ENCODE results near the gene NOL3. TPM values are rescaled to one million over a fixed set of nuclear protein-coding genes. Genes with fewer than 3 reads are reported as not detected.

Gene NOL3
- total RNA-seq, 1 donor from 2014 or later: 53.5 TPM

- intact Hi-C loops (cut with micrococcal nuclease): loop anchor here (10.0 kb wide), 1 partner anchor 916 kb away; the partner anchor contains the start of gene NFATC3
Measured at GRCh38 chr16:67169011-67169451, 1.3 kb upstream of the NOL3 start.

- intact Hi-C loops (cut with micrococcal nuclease): loop anchor here (1.0 to 10.0 kb wide), 4 partner anchors 9 to 915 kb away; partner anchors contain the start of genes FBXL8, MATCAP1, NFATC3 and TRADD
Measured at GRCh38 chr16:67169642-67170167, 633 bp upstream of the NOL3 start.

GRCh38 chr16:67170949-67171649, 761 bp downstream of the NOL3 start:
- intact Hi-C loops (cut with micrococcal nuclease): loop anchor here (1.0 kb wide), 3 partner anchors 7 to 12 kb away; partner anchors contain the start of genes FBXL8, MATCAP1 and TRADD

DNA sequence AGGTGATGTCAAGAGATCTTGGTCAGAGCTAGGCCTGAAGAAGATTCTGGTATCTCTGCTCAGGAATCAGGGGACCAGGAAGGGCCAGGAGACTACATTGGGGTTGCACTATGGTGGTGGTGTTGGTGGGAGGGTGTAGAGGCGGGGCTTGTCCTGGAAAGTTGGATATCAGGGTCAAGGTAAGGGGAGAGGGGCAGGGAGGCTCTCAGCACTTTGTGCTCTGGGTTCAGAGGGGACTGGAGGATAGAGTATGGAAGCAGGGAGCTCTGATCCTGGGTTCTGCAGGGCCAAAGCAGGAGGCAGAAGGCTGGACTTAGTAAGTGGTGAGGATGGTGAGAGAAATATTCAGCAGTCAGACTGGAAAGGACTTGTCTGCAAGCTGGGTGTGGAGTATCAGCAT, 3.0 kb downstream of the NOL3 start:
- intact Hi-C loops (cut with micrococcal nuclease): no loop called here

- intact Hi-C loops (cut with micrococcal nuclease): loop anchor here (1.0 kb wide), 2 partner anchors 9 to 13 kb away; partner anchors contain the start of gene MATCAP1
Measured at GRCh38 chr16:67173808-67174705, 3.7 kb downstream of the NOL3 start.

DNA sequence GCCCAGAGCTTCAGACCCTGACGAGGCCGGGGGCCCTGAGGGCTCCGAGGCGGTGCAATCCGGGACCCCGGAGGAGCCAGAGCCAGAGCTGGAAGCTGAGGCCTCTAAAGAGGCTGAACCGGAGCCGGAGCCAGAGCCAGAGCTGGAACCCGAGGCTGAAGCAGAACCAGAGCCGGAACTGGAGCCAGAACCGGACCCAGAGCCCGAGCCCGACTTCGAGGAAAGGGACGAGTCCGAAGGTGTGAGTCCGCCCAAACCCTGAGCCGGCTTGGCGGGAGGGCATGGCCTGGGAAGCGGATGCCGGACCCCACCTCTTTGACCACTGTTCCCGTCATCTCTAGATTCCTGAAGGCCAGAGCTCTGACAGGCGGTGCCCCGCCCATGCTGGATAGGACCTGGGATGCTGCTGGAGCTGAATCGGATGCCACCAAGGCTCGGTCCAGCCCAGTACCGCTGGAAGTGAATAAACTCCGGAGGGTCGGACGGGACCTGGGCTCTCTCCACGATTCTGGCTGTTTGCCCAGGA, 4.4 kb downstream of the NOL3 start:
- intact Hi-C loops (cut with micrococcal nuclease): loop anchor here (1.0 kb wide), 2 partner anchors 9 to 13 kb away; partner anchors contain the start of gene MATCAP1

DNA sequence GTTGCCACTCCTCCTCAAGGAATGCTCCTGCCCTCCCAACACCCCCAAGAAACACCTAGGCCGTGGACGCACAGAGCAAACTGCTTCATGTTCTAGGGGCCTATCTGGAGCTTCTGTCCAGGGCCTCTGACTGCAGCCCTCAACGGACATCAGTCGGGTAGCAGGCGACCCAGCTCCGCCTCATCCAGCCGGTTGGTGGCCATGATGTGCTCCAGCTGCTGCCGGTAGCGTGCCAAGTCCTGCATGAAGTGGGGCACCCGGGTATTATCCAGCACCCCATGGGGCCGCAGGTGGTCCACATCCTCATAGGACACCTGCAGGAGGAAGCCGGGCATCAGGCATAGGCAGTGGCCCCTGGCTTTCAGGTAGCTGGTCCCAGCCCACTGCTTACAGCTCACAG, 6.3 kb downstream of the NOL3 start:
- intact Hi-C loops (cut with micrococcal nuclease): no loop called here

GRCh38 chr16:67177743-67178699, 7.7 kb downstream of the NOL3 start:
- intact Hi-C loops (cut with micrococcal nuclease): loop anchor here (1.0 kb wide), 1 partner anchor 8 kb away; the partner anchor contains the start of gene NOL3

GRCh38 chr16:67179421-67180080, 9.2 kb downstream of the NOL3 start:
- intact Hi-C loops (cut with micrococcal nuclease): loop anchor here (5.0 kb wide), 2 partner anchors 297 to 488 kb away; partner anchors contain the start of genes C16orf86, ENKD1 and PDP2

DNA sequence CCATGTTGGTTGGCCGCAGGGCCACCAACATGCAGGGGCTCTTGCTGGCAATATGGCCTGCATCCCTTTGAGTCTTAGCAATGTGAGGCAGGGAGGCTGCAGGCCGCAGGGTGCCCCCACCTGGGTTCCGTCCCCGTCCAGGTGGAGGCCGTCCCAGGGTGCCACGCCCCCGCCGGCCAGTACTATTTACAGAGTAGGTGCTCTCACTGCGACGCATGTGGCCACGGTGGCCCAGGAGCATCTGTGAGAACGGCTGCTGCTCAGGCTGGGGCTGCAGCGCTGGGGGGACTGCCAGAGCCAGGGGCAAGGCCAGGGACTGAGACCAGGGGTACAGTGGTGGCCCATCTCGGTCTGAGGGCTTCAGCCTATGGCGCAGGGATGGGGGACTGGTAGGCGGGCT, 9.8 kb downstream of the NOL3 start:
- intact Hi-C loops (cut with micrococcal nuclease): loop anchor here (5.0 kb wide), 2 partner anchors 298 to 487 kb away; partner anchors contain the start of genes C16orf86, ENKD1 and PDP2

GRCh38 chr16:67181346-67181745, 11.0 kb downstream of the NOL3 start:
- intact Hi-C loops (cut with micrococcal nuclease): loop anchor here (5.0 kb wide), 2 partner anchors 299 to 486 kb away; partner anchors contain the start of genes C16orf86, ENKD1 and PDP2

GRCh38 chr16:67182288-67182687, 11.9 kb downstream of the NOL3 start:
- intact Hi-C loops (cut with micrococcal nuclease): loop anchor here (2.0 to 5.0 kb wide), 3 partner anchors 55 to 485 kb away; partner anchors contain the start of genes C16orf86, ENKD1 and PDP2

- intact Hi-C loops (cut with micrococcal nuclease): loop anchor here (1.0 to 5.0 kb wide), 14 partner anchors 9 to 484 kb away; partner anchors contain the start of genes C16orf86, CBFB, E2F4 and ENKD1
Measured at GRCh38 chr16:67183284-67183626, 12.9 kb downstream of the NOL3 start.

DNA sequence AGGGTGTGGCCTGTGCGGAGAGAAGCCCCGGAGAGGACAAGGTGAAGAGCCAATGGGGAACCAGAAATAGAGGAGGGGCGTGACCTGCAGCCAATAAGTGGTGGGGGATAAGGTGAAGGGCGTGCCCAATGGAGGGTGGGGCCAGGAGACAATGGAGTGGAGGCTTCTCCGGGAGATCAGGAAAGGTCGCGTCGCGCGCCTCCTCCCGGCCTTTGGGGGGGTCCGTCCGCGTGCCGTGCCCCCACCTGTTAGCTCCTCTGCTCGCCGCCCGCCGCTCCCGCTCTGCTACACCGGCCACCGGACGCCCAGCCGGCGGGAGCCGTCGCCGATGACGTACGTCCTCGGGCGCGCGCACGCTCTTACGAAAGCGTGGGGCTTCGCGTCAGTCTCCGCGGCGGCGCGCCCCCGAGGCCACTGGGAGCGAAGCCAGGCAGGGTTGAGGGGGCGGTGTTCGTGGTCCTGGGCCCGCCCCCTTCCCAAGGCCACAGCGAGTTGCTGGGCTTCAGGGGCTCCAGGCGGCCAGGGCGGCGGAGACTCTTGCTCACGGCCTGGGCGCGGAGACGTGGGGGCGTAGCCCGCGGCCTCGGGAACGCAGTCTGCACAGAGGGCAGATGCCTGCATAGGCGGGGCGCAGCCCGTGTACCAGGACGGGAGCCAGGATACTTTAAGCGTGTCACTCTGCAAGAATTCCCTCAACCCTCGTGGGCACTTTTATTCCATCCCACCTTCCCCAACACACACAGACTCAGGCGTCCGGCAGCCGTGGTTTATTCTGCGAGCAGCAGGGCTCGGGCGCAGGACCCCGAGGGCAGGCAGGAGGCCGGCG, 13.5 kb downstream of the NOL3 start, which contains the start of gene MATCAP1:
TSS of gene MATCAP1 (minus strand) at position 337 of the 826 bp plus-strand sequence. CDS start 3,353 bp downstream, outside the sequence.
- intact Hi-C loops (cut with micrococcal nuclease): loop anchor here (1.0 to 5.0 kb wide), 14 partner anchors 8 to 483 kb away; partner anchors contain the start of genes C16orf86, CBFB, E2F4 and ENKD1

DNA sequence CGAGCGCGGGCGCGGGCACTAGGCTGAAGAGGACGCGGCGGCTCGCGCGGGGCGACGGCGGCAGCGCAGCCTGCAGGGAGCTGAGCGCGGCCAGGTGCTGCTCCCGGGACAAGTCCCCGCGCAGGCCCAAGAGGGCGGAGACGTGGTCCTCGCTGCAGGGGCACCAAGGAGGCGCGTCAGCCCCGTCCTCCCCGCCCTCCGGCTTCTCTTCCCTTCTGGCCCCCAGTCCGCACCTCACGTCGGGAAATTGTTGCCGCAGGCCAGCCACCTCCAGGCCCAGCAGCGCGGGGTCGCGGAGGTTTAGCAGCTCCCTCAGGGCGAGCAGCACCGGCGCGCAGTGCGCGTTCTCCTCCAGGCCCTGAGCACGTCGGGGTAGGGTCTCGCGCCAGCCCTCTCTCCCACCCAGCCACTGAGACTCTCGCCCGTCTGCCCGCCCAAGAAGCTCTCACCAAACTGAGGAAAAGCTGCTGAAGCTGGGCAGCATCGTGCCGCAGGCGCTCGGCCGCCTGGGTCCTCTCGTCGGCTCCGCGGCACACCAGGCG, 14.2 kb downstream of the NOL3 start:
- intact Hi-C loops (cut with micrococcal nuclease): loop anchor here (5.0 kb wide), 2 partner anchors 302 to 483 kb away; partner anchors contain the start of genes C16orf86, ENKD1 and PDP2

DNA sequence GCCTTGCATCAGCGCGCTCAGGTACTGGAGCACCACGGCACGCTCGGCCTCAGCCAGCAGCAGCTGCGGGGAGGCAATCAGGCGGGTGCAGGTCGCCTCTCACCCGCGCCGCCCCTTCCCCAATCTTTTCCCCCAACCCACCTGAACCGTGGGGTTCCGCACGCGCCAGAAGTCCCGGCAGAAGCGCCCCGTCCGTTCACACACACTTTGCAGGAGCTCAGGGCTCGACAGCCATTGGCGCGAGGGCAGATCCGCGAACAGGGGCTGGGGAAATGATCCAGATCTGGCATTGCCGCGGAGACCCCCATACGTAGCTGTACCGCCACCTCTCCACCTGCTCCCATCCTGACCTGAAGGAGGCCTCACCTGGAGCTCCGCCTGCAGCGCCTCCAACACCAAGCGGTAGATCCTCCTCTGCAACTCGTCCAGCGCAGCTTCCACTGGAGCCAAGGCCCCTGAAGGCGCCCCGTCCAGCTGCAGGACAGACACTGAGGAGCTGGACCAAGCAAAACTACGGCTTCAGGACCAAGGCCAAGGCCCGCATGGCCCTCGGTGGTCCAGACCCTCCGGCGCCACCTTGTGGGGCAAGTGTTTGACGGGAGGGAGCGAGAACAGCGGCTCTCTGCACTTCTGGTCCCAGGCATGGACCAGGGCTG, 14.8 kb downstream of the NOL3 start:
- intact Hi-C loops (cut with micrococcal nuclease): loop anchor here (1.0 to 5.0 kb wide), 4 partner anchors 208 to 482 kb away; partner anchors contain the start of genes C16orf86, ENKD1 and PDP2

- intact Hi-C loops (cut with micrococcal nuclease): loop anchor here (1.0 kb wide), 2 partner anchors 208 to 231 kb away; no protein-coding TSS in a partner anchor
Measured at GRCh38 chr16:67185651-67186134, 15.4 kb downstream of the NOL3 start.
